Caco-2 (cell line): ENCODE results near the gene KIAA1671. TPM values are rescaled to one million over a fixed set of nuclear protein-coding genes. Genes with fewer than 3 reads are reported as not detected.
A peak's percentile ranks its signal among the peaks of the same experiment; 100 is the strongest.

Experiments
- BruUV-seq: library from RNA; stranded (reverse); fragments of 400-500 nt; replicated peaks from 2 replicates; lab custom pipeline; 2021; lab: Mats Ljungman, UMichigan
- CTCF ChIA-PET: fragments of 300-600 bp; sonication (Branson Sonifier 250); formaldehyde crosslinking; loops from one replicate; lab custom pipeline; 2022; ENCODE audit warnings: antibody characterized with exemption; lab: Charles Lee
- POLR2A ChIA-PET: fragments of 300-600 bp; sonication (Branson Sonifier 250); formaldehyde crosslinking; loops from one replicate; lab custom pipeline; 2022; ENCODE audit warnings: antibody characterized with exemption; lab: Charles Lee
- DNase-seq, 2 experiments: peaks; one replicate each; pipeline versions ENCODE4 v3.0.0 to v3.0.0-alpha.2; 2020 to 2022
- H3K27me3 ChIP-seq: replicated peaks from 2 replicates; pipeline ENCODE4 v1.6.0; 2011; ENCODE audit warnings: low read length; ENCODE audit not compliant: control insufficient read depth, insufficient read depth
- H3K36me3 ChIP-seq: 2 replicates; pipeline ENCODE4 v1.5.1; 2011; ENCODE audit warnings: low read length; ENCODE audit not compliant: control insufficient read depth, insufficient read depth
- H3K4me1 ChIP-seq: fragments of 250-450 bp; sonication (Bioruptor Pico); 2 replicates; pipeline ENCODE4 v1.5.1; 2020; ENCODE audit warnings: mild to moderate bottlenecking
- H3K4me3 ChIP-seq: 2 replicates; pipeline ENCODE4 v1.5.1; 2011; ENCODE audit warnings: low read depth, mild to moderate bottlenecking, control low read depth, low read length
- H3K9me3 ChIP-seq: fragments of 250-450 bp; sonication (Bioruptor Pico); 2 replicates; pipeline ENCODE4 v1.5.1; 2020; ENCODE audit warnings: mild to moderate bottlenecking, moderate library complexity
- H3K27ac Mint-ChIP-seq: one replicate; pipeline ENCODE4 v1.8.0; 2022; ENCODE audit warnings: mixed read lengths; ENCODE audit not compliant: unreplicated experiment
- H3K27me3 Mint-ChIP-seq: one replicate; pipeline ENCODE4 v1.8.0; 2022; ENCODE audit warnings: mixed read lengths; ENCODE audit not compliant: insufficient read depth, unreplicated experiment
- H3K36me3 Mint-ChIP-seq: one replicate; pipeline ENCODE4 v1.8.0; 2022; ENCODE audit warnings: mild to moderate bottlenecking, mixed read lengths; ENCODE audit not compliant: insufficient read depth, unreplicated experiment
- H3K4me1 Mint-ChIP-seq: one replicate; pipeline ENCODE4 v1.8.0; 2022; ENCODE audit warnings: low read depth, mixed read lengths; ENCODE audit not compliant: unreplicated experiment
- H3K4me3 Mint-ChIP-seq: one replicate; pipeline ENCODE4 v1.8.0; 2022; ENCODE audit warnings: mild to moderate bottlenecking, moderate library complexity, mixed read lengths; ENCODE audit not compliant: unreplicated experiment
- H3K9me3 Mint-ChIP-seq: one replicate; pipeline ENCODE4 v1.8.0; 2022; ENCODE audit warnings: mixed read lengths; ENCODE audit not compliant: unreplicated experiment
- intact Hi-C: fragments of 100-400 bp; cut with micrococcal nuclease; formaldehyde crosslinking; loops from one replicate; pipeline ENCODE4 v1.10.0; 2022; ENCODE audit not compliant: unreplicated experiment
- total RNA-seq: library from RNA; stranded (reverse); gene quantifications from 2 replicates; pipeline ENCODE4 v1.2.3, GENCODE V29; 2022
- TF ChIP-seq, protein P1 (sequence below), 2 experiments: fragments of 200-600 bp in 1 of 2; IDR thresholded peaks; 1 replicate in 1 of 2; 2 replicates in 1 of 2; pipeline versions ENCODE4 v1.5.1 to v1.8.0; 2011 to 2022; ENCODE audit warnings: antibody characterized with exemption in 1 of 2, control low read depth in 1 of 2, inconsistent platforms in 1 of 2, low read depth in 1 of 2, low read length in 1 of 2, mild to moderate bottlenecking in 1 of 2, moderate library complexity in 1 of 2; ENCODE audit not compliant: insufficient read depth in 1 of 2, severe bottlenecking in 1 of 2, unreplicated experiment in 1 of 2

KIAA1671 gene
- total RNA-seq, 1 experiment from 2014 or later: 28.6 TPM

DNA sequence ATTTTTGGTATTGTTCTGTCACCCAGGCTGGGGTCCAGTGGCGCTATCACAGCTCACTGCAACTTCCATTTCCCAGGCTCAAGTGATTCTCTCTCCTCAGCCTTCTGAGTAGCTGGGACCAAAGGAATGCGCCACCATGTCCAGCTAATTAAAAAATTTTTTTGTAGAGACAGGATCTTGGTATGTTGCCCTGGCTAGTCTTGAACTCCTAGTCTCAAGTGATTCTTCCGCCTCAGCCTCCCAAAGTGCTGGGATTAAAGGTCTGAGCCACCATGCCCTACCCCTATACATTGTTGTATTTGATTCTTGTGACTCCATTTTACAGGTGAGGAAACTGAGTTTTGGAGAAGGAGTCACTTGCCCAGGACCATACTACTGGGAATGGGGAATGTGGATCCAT, 11.9 kb downstream of the KIAA1671 start:
- no peaks in the 10 kb centered on the region for H3K27me3 Mint-ChIP-seq
- Histone ChIP-seq H3K36me3 (no peaks in the 10 kb centered on the region; the same call in none of the 2 replicates), H3K9me3 (no peaks in the 10 kb centered on the region), H3K4me1 (peaks cover 30% of the 10 kb centered on the region), H3K27me3 (no peaks in the 10 kb centered on the region), H3K4me3 (no peak overlapping the region)
- ChIA-PET CTCF (interaction anchor here (0.7 kb wide), 1 partner anchor 65 kb away, joined by 3 read pairs; no protein-coding TSS in a partner anchor), POLR2A (no interaction called here)
- DNase-seq: no peak
- H3K27ac Mint-ChIP-seq: no peak overlapping the region
- H3K36me3 Mint-ChIP-seq: peaks cover 33% of the 10 kb centered on the region
- intact Hi-C loops: no loop called here
- TF ChIP-seq, protein P1, sequence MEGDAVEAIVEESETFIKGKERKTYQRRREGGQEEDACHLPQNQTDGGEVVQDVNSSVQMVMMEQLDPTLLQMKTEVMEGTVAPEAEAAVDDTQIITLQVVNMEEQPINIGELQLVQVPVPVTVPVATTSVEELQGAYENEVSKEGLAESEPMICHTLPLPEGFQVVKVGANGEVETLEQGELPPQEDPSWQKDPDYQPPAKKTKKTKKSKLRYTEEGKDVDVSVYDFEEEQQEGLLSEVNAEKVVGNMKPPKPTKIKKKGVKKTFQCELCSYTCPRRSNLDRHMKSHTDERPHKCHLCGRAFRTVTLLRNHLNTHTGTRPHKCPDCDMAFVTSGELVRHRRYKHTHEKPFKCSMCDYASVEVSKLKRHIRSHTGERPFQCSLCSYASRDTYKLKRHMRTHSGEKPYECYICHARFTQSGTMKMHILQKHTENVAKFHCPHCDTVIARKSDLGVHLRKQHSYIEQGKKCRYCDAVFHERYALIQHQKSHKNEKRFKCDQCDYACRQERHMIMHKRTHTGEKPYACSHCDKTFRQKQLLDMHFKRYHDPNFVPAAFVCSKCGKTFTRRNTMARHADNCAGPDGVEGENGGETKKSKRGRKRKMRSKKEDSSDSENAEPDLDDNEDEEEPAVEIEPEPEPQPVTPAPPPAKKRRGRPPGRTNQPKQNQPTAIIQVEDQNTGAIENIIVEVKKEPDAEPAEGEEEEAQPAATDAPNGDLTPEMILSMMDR (IDR thresholded peaks at IDR 0.05; ENCODE audit: insufficient read depth in 1 of 2, low read depth in 1 of 2, low read length in 1 of 2, severe bottlenecking in 1 of 2, unreplicated experiment in 1 of 2): no peak
- H3K4me3 Mint-ChIP-seq: no peak overlapping the region
- no peaks in the 10 kb centered on the region for H3K4me1 Mint-ChIP-seq
- H3K9me3 Mint-ChIP-seq: no peaks in the 10 kb centered on the region
- no TSS peak for BruUV-seq

DNA sequence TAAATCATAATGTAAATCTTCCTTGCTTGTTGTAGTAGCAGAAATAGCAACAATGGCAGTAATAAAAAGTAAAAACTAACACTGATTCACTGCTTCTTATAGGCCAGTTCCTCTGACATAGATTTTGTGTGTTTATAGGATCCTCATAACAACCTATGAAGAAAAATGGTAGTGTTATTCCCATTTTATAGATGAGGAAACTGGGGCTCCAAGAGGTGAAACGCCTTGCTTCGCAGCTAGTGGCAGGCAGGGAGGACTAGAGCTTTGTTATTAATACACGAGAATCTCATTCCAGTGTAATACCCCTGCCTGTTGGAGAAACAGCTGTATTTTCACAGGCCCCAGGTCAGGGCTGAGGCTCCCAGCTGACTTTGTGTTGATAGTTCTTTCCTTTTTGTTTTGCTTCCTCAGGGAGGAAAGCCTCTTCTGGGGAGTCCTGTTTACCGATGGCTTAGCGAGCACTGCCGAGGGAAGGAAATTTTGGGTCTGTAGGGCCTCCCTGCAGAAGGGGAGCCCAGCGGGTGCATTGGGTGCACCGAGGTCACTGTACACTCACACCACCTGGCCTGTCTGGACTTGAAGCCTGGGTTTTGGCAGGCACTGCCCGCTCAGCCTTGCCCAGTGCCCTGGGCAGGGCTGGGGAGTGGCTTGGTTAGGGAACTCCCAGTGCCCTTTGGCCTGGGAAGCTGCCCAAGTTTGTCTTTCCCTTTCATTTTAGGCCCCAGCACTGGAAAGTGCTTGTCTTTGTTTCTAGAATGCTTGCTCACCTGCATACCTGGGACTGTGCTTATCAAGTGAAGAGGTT, 13.5 kb downstream of the KIAA1671 start:
- TF ChIP-seq, protein P1 (IDR thresholded peaks at IDR 0.05; ENCODE audit: insufficient read depth in 1 of 2, low read depth in 1 of 2, low read length in 1 of 2, severe bottlenecking in 1 of 2, unreplicated experiment in 1 of 2): no peak
- Mint-ChIP-seq H3K4me3 (peak overlapping the region; percentile 43), H3K9me3 (no peaks in the 10 kb centered on the region), H3K27me3 (no peaks in the 10 kb centered on the region), H3K36me3 (peaks cover 25% of the 10 kb centered on the region), H3K4me1 (no peaks in the 10 kb centered on the region), H3K27ac (peak overlapping the region; percentile 65)
- intact Hi-C loops: no loop called here
- no peaks in the 10 kb centered on the region; the same call in none of the 2 replicates for H3K36me3 ChIP-seq
- H3K9me3 ChIP-seq: no peaks in the 10 kb centered on the region
- BruUV-seq: no TSS peak
- CTCF ChIA-PET: interaction anchor here (0.7 to 2.0 kb wide), 3 partner anchors 12 to 91 kb away, joined by 3 to 6 read pairs (median 4); no protein-coding TSS in a partner anchor
- H3K4me3 ChIP-seq: peak overlapping the region; percentile 19; the same call in 1 of the 2 replicates
- POLR2A ChIA-PET: interaction anchor here (0.5 to 0.7 kb wide), 2 partner anchors 10 to 13 kb away, joined by 5 to 7 read pairs; no protein-coding TSS in a partner anchor
- DNase-seq: peak; percentile 48 to 60
- H3K27me3 ChIP-seq: no peaks in the 10 kb centered on the region
- H3K4me1 ChIP-seq: peaks cover 30% of the 10 kb centered on the region

DNA sequence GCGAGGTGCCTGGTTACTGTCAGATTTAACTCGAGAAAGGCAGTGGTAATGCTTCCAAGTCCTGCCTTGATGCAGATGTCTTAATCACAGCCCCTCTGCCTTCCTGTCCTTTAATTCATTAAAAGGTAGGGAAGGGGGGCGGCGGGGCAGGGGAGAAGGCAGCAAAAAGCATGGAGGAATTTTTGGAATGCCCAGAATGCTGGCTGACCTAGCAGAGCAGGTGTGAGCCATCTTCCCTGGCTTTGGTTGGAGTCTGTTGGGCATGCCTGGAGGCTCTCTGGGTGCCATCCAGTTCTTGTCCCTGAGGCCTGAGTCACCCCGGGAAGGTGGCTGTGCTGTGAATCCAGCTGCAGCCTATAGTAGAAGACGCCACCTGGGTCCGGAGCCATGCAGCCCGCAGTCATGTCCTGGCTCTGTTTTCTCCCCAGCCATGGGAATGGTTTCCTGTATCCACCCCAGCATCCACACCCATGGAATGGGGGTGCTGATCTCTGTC, 15.6 kb downstream of the KIAA1671 start:
- CTCF ChIA-PET: no interaction called here
- no TSS peak for BruUV-seq
- Histone ChIP-seq H3K9me3 (no peaks in the 10 kb centered on the region), H3K4me3 (no peak overlapping the region), H3K27me3 (no peaks in the 10 kb centered on the region), H3K36me3 (no peaks in the 10 kb centered on the region; the same call in 1 of the 2 replicates), H3K4me1 (peaks cover 30% of the 10 kb centered on the region)
- POLR2A ChIA-PET: no interaction called here
- TF ChIP-seq, protein P1 (IDR thresholded peaks at IDR 0.05; ENCODE audit: insufficient read depth in 1 of 2, low read depth in 1 of 2, low read length in 1 of 2, severe bottlenecking in 1 of 2, unreplicated experiment in 1 of 2): no peak
- Mint-ChIP-seq H3K4me3 (no peak overlapping the region), H3K36me3 (peaks cover 13% of the 10 kb centered on the region), H3K27ac (no peak overlapping the region), H3K9me3 (no peaks in the 10 kb centered on the region), H3K27me3 (no peaks in the 10 kb centered on the region), H3K4me1 (peaks cover 7% of the 10 kb centered on the region)
- peak; percentile 25 to 59 for DNase-seq
- intact Hi-C loops: no loop called here
